ENCODE data around the gene QSOX1. TPM values are rescaled to one million over a fixed set of nuclear protein-coding genes. Genes with fewer than 3 reads are reported as not detected.

QSOX1 gene
- polyA plus RNA-seq, 3 donors from 2014 or later: 14.7 to 18.7 (median 15.8) TPM

GRCh38 chr1:180181048-180181447 lies 26.4 kb downstream of the QSOX1 start:
- peak in 1 of 3 donors; percentile 15 for DNase-seq

DNA sequence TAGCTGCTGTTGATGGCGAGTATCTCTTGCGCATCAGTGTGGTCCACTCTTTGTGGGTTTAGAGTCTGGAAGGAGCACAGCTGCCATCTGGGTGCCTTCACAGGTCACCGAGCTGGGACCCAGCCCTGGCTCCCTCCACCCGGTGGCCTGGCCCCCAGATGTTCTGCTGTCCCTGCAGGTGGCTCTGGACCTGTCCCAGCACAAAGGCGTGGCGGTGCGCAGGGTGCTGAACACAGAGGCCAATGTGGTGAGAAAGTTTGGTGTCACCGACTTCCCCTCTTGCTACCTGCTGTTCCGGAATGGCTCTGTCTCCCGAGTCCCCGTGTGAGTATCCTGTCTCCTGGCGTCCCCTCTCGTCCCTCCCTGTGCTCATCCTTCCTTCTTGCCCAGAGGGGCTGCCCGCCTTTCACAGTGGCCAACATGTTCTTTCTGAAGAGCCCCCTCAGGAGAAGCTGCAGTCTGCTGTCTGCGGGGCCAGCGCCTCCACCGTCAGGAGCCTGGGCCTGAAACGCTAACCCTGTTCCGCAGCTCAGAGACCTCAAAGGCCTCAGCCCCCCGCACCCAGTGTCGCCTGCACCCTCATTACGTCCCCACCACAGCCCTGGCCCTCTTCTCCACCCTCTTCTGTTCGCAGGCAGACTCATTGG lies 27.4 kb downstream of the QSOX1 start:
- no peak overlapping the region for H3K27ac Mint-ChIP-seq
- H3K4me3 Mint-ChIP-seq: no peak overlapping the region
- H3K4me1 Mint-ChIP-seq: no peaks in the 10 kb centered on the region
- DNase-seq: no peak
- peaks cover 0 to 4% (median 0%) of the 10 kb centered on the region in 3 donors for H3K27me3 Mint-ChIP-seq (ENCODE audit: low read depth in 3 of 3)
- H3K36me3 Mint-ChIP-seq: peaks cover 19 to 49% (median 34%) of the 10 kb centered on the region in 3 donors
- peaks cover 0 to 1% (median 0%) of the 10 kb centered on the region in 6 donors for H3K9me3 Mint-ChIP-seq

More at GRCh38 chr1:180181048-180181447, 26.4 kb downstream of the QSOX1 start:
- H3K9me3 Mint-ChIP-seq: peaks cover 0 to 1% (median 0%) of the 10 kb centered on the region in 6 donors
- H3K27me3 Mint-ChIP-seq (ENCODE audit: low read depth in 3 of 3): peaks cover 0 to 4% (median 4%) of the 10 kb centered on the region in 3 donors
- no peaks in the 10 kb centered on the region for H3K4me1 Mint-ChIP-seq
- no peak overlapping the region for H3K27ac Mint-ChIP-seq
- H3K4me3 Mint-ChIP-seq: no peak overlapping the region
- peaks cover 18 to 43% (median 25%) of the 10 kb centered on the region in 3 donors for H3K36me3 Mint-ChIP-seq

- H3K4me3 Mint-ChIP-seq: no peak overlapping the region
- no peak for DNase-seq
- no peaks in the 10 kb centered on the region for H3K4me1 Mint-ChIP-seq
- H3K36me3 Mint-ChIP-seq: peaks cover 19 to 55% (median 36%) of the 10 kb centered on the region in 3 donors
- peaks cover 0 to 4% (median under 1%) of the 10 kb centered on the region in 3 donors for H3K27me3 Mint-ChIP-seq (ENCODE audit: low read depth in 3 of 3)
- H3K9me3 Mint-ChIP-seq: peaks cover 0 to 1% (median 0%) of the 10 kb centered on the region in 6 donors
- H3K27ac Mint-ChIP-seq: no peak overlapping the region
Observed at GRCh38 chr1:180182643-180183311, 28.1 kb downstream of the QSOX1 start.

DNA sequence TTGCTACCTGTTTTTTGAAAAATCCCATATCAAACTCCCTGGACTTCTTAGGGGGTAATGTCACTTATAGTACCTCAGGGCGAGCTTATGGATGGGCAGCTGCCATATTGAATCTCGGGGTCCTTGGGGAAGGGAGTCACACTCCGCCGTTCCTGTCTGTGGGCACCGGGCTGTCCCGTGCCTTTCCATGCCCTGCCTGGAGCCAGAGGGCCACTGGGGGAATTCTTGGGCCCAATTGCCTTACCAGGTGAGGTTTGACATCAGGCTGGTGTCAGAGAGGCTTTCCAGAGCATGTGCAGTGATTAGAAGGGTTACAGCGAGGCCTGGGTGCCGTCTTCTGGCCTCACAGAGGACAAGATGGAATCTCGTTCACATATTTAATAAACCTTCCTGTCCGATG lies 28.8 kb downstream of the QSOX1 start:
- Mint-ChIP-seq H3K9me3 (peaks cover 0 to 1% (median 0%) of the 10 kb centered on the region in 6 donors), H3K4me1 (peaks cover 0 to under 1% of the 10 kb centered on the region in 2 donors), H3K27me3 (ENCODE audit: low read depth in 3 of 3) (peaks cover 0 to 4% (median 3%) of the 10 kb centered on the region in 3 donors), H3K36me3 (peaks cover 19 to 58% (median 39%) of the 10 kb centered on the region in 3 donors), H3K4me3 (no peak overlapping the region), H3K27ac (no peak overlapping the region)
- DNase-seq: no peak

- DNase-seq: no peak
- Mint-ChIP-seq H3K4me3 (no peak overlapping the region), H3K4me1 (peaks cover 4 to 7% of the 10 kb centered on the region in 2 donors), H3K9me3 (peaks cover 0 to under 1% (median 0%) of the 10 kb centered on the region in 6 donors), H3K27ac (no peak overlapping the region), H3K36me3 (peaks cover 23 to 63% (median 44%) of the 10 kb centered on the region in 3 donors), H3K27me3 (ENCODE audit: low read depth in 3 of 3) (peaks cover 0 to 6% (median 3%) of the 10 kb centered on the region in 3 donors)
Observed at GRCh38 chr1:180184041-180184440, 29.4 kb downstream of the QSOX1 start.

DNA sequence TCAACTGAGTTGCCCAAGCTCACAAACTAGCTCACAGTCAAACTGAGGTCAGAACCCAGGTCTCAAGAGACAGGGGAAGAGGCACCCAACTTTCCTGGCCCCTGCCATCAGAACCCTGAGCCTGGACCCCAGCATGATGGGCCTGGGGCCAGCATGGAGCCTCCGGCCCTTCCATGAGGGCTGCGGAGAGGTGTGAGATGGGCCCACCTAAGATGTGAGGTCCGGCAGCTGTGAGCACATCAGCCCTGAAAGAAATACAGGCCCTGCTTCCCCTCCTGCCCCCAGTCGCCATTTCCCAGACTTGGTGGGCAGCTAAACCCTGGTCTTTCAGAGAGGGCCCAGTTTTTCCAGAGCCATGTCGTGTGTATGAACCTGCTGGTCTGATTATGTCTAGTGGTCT lies 30.6 kb downstream of the QSOX1 start:
- Mint-ChIP-seq H3K9me3 (no peaks in the 10 kb centered on the region), H3K4me3 (no peak overlapping the region), H3K27ac (peak overlapping the region in 1 of 6 donors; percentile 6), H3K36me3 (peaks cover 23 to 68% (median 49%) of the 10 kb centered on the region in 3 donors), H3K4me1 (peaks cover 16 to 18% of the 10 kb centered on the region in 2 donors), H3K27me3 (ENCODE audit: low read depth in 3 of 3) (peaks cover 6 to 13% (median 9%) of the 10 kb centered on the region in 3 donors)
- DNase-seq: no peak

GRCh38 chr1:180185971-180186645 lies 31.4 kb downstream of the QSOX1 start:
- DNase-seq: no peak
- Mint-ChIP-seq H3K4me3 (no peak overlapping the region), H3K9me3 (no peaks in the 10 kb centered on the region), H3K36me3 (peaks cover 23 to 68% (median 49%) of the 10 kb centered on the region in 3 donors), H3K27ac (no peak overlapping the region), H3K27me3 (ENCODE audit: low read depth in 3 of 3) (peaks cover 9 to 14% (median 10%) of the 10 kb centered on the region in 3 donors), H3K4me1 (peaks cover 24 to 26% of the 10 kb centered on the region in 2 donors)

DNA sequence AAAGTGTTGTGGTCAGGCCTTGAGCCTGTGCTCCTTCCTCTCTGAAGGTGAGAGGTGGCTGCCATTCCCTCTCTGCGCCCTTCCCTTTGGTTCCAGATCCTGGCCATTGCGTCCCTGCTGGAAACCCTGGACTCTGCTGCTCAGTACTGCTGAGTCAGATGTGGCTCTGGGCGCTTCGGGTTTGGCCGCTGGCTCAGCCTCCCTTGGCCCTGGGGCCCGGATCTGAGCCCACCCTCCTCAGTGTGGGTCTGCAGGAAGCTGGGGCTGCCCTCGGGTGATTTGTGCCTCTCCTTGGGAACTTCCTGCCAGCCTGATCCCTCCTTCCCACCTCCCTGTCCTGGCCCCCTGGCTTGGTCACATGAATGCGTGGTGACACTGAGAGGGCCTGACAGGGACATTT lies 32.2 kb downstream of the QSOX1 start:
- H3K4me1 Mint-ChIP-seq: peaks cover 31 to 33% of the 10 kb centered on the region in 2 donors
- no peak overlapping the region for H3K4me3 Mint-ChIP-seq
- H3K9me3 Mint-ChIP-seq: no peaks in the 10 kb centered on the region
- H3K36me3 Mint-ChIP-seq: peaks cover 23 to 63% (median 49%) of the 10 kb centered on the region in 3 donors
- no peak for DNase-seq
- H3K27ac Mint-ChIP-seq: no peak overlapping the region
- peaks cover 12 to 14% (median 12%) of the 10 kb centered on the region in 3 donors for H3K27me3 Mint-ChIP-seq (ENCODE audit: low read depth in 3 of 3)

- H3K36me3 Mint-ChIP-seq: peaks cover 23 to 57% (median 44%) of the 10 kb centered on the region in 3 donors
- peak overlapping the region in 2 of 6 donors; percentile 40 to 64 for H3K27ac Mint-ChIP-seq
- no peak for DNase-seq
- peaks cover 39 to 41% of the 10 kb centered on the region in 2 donors for H3K4me1 Mint-ChIP-seq
- no peaks in the 10 kb centered on the region for H3K9me3 Mint-ChIP-seq
- peaks cover 14 to 19% (median 17%) of the 10 kb centered on the region in 3 donors for H3K27me3 Mint-ChIP-seq (ENCODE audit: low read depth in 3 of 3)
- no peak overlapping the region for H3K4me3 Mint-ChIP-seq
Observed at GRCh38 chr1:180187626-180188025, 33.0 kb downstream of the QSOX1 start.

DNA sequence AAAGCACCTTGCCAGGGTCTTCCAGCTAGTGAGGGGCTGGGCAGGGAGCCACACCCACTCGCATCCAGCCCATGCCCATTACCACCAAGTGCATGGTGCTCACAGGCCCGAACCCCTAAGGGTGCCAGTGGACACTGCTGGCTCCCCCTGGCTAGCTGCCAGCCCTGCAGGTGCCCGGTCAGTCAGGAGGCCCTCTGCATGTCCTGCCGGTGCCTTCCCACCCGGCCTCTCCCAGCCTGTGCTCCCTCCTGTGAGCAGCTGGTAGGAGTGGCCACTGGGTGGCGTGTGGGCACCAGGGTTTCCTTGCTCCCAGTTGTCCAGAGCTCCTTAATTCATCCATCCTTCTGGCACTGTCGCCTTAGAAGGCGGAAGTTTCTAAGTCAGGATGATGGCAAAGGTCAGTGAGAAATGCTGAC lies 33.4 kb downstream of the QSOX1 start:
- H3K4me3 Mint-ChIP-seq: no peak overlapping the region
- H3K36me3 Mint-ChIP-seq: peaks cover 23 to 57% (median 47%) of the 10 kb centered on the region in 3 donors
- H3K27ac Mint-ChIP-seq: peak overlapping the region in 1 of 6 donors; percentile 14
- H3K27me3 Mint-ChIP-seq (ENCODE audit: low read depth in 3 of 3): peaks cover 16 to 21% (median 17%) of the 10 kb centered on the region in 3 donors
- no peaks in the 10 kb centered on the region for H3K9me3 Mint-ChIP-seq
- peak in 1 of 3 donors; percentile 27 for DNase-seq
- peaks cover 44 to 46% of the 10 kb centered on the region in 2 donors for H3K4me1 Mint-ChIP-seq

DNA sequence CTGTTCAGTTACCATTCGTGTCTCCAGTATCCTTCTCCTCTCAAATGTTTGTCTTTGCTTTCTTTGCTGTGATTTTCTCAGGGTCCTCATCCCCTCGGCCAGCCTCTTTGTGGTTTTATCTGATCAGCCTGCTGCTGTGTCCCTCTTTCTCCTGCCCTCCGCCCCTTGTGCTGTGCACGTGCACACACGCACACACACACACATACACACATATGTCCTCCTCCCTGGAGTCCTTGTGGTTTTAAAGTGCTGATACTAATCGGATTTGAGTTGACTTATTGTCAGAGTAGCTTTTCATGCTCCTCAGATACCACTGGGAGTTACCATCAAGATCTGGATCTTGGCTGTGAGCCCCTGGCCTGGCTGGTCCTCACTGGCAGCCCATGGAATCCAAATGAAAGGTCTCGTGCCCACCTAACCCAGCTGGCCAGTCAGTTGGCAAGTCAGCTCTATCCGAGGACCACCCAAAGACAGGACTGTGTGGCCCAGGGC lies 34.1 kb downstream of the QSOX1 start:
- H3K36me3 Mint-ChIP-seq: peaks cover 23 to 53% (median 47%) of the 10 kb centered on the region in 3 donors
- peaks cover 47 to 49% of the 10 kb centered on the region in 2 donors for H3K4me1 Mint-ChIP-seq
- peaks cover 17 to 21% (median 18%) of the 10 kb centered on the region in 3 donors for H3K27me3 Mint-ChIP-seq (ENCODE audit: low read depth in 3 of 3)
- DNase-seq: no peak
- no peak overlapping the region for H3K4me3 Mint-ChIP-seq
- peak overlapping the region in 2 of 6 donors; percentile 80 to 85 for H3K27ac Mint-ChIP-seq
- no peaks in the 10 kb centered on the region for H3K9me3 Mint-ChIP-seq

GRCh38 chr1:180190091-180190490 lies 35.4 kb downstream of the QSOX1 start:
- H3K27me3 Mint-ChIP-seq (ENCODE audit: low read depth in 3 of 3): peaks cover 15 to 21% (median 18%) of the 10 kb centered on the region in 3 donors
- no peaks in the 10 kb centered on the region for H3K9me3 Mint-ChIP-seq
- DNase-seq: peak; percentile 70 to 79 (median 76)
- peaks cover 47 to 49% of the 10 kb centered on the region in 2 donors for H3K4me1 Mint-ChIP-seq
- H3K4me3 Mint-ChIP-seq: peak overlapping the region; percentile 55 to 87 (median 67)
- H3K27ac Mint-ChIP-seq: peak overlapping the region in 5 of 6 donors; percentile 80 to 97 (median 87)
- H3K36me3 Mint-ChIP-seq: peaks cover 11 to 39% (median 34%) of the 10 kb centered on the region in 3 donors

- Mint-ChIP-seq H3K36me3 (peaks cover 4 to 31% (median 27%) of the 10 kb centered on the region in 3 donors), H3K9me3 (no peaks in the 10 kb centered on the region), H3K4me1 (peaks cover 47 to 49% of the 10 kb centered on the region in 2 donors), H3K27ac (peak overlapping the region in 5 of 6 donors; percentile 80 to 97 (median 87)), H3K4me3 (peak overlapping the region; percentile 55 to 74 (median 67)), H3K27me3 (ENCODE audit: low read depth in 3 of 3) (peaks cover 15 to 21% (median 18%) of the 10 kb centered on the region in 3 donors)
- DNase-seq: peak; percentile 73 to 81 (median 74)
Observed at GRCh38 chr1:180192172-180192571, 37.5 kb downstream of the QSOX1 start.
